ENCODE results near the gene GSTM4. TPM values are rescaled to one million over a fixed set of nuclear protein-coding genes. Genes with fewer than 3 reads are reported as not detected.

GSTM4 gene
- total and polyA plus RNA-seq, 2 experiments from 2014 or later: 64.5 to 116 TPM

DNA sequence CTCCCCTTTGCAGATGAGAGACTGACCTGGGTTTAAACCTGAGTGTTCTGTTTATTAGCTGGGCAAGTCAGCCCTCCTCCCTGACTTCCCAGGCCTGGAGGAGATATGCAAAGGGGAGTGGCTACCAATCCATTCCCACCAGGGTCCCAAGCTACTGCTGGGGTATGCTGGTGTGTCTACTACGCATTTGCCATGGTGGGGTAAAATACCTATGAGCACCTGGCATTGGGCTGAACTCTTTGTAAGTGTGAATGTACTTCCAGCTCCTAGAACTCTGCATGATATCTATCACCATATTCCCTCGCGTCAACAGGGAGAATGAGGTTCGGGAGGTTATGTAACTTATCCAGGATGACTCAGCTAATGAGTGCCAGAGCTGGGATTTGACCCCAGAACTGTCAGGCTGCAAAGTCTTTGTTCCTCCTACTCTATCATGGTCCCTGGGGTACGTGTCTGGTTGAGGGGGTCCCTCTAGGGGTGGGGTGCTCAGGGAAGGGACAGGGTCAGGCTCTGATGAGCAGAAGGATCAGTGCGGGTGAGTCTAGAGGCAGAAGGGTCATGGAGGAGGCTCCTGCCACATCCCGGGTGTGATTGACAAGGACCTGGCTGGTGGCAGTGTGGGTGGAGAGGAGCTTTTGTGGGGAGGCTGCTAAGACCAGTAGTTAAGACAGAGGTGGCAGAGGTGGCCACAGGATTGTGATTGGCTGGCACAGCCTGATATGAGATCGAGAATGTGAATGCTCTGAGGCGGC lies 19.5 kb upstream of the GSTM4 start:
- TF ChIP-seq EZH2 (IDR thresholded peaks at IDR 0.05; ENCODE audit: borderline replicate concordance) (no peak), EZH2phosphoT487 (IDR thresholded peaks at IDR 0.05; ENCODE audit: low read depth, severe bottlenecking, unreplicated experiment) (no peak)
- TF ChIP-seq, protein P1, sequence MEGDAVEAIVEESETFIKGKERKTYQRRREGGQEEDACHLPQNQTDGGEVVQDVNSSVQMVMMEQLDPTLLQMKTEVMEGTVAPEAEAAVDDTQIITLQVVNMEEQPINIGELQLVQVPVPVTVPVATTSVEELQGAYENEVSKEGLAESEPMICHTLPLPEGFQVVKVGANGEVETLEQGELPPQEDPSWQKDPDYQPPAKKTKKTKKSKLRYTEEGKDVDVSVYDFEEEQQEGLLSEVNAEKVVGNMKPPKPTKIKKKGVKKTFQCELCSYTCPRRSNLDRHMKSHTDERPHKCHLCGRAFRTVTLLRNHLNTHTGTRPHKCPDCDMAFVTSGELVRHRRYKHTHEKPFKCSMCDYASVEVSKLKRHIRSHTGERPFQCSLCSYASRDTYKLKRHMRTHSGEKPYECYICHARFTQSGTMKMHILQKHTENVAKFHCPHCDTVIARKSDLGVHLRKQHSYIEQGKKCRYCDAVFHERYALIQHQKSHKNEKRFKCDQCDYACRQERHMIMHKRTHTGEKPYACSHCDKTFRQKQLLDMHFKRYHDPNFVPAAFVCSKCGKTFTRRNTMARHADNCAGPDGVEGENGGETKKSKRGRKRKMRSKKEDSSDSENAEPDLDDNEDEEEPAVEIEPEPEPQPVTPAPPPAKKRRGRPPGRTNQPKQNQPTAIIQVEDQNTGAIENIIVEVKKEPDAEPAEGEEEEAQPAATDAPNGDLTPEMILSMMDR (IDR thresholded peaks at IDR 0.05; ENCODE audit: poor library complexity): no peak
- Histone ChIP-seq H4K20me1 (ENCODE audit: insufficient read depth, poor library complexity, severe bottlenecking) (no peaks in the 10 kb centered on the region), H3K9me3 (ENCODE audit: low read depth) (no peaks in the 10 kb centered on the region), H3K27me3 (no peaks in the 10 kb centered on the region), H3K79me2 (no peaks in the 10 kb centered on the region), H3K4me2 (peak overlapping the region; percentile 48), H3K36me3 (replicated peaks; ENCODE audit: insufficient read depth, low read depth) (no peaks in the 10 kb centered on the region), H3K4me1 (ENCODE audit: insufficient read depth) (peaks cover 13% of the 10 kb centered on the region), H3K4me3 (no peak overlapping the region), H2AFZ (no peak overlapping the region), H3K27ac (peak overlapping the region; percentile 29), H3K9me2 (replicated peaks; ENCODE audit: insufficient read depth) (no peaks in the 10 kb centered on the region)
- DNase-seq (ENCODE audit: low spot score): no peak
- WGBS (ENCODE audit: low lambda C conversion rate, missing lambda C conversion rate): 55% methylated on average over 9 of the region's 9 CpGs

DNA sequence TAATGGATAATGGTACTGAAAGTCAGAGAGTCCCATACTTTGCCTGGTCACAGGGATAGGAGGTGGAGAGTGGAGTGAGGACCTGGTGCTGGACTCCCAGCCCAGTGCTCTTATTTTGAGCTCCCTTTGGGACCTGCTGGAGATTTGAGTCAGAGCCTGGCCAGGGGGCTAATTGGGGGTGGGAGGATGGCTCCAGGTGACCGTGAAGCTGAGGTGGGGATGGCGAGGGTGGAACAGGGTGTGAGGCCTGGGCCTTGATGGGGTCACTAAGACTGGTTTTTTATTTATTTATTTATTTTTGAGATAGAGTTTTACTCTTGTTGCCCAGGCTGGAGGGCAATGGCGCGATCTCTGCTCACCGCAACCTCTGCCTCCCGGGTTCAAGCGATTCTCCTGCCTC lies 18.5 kb upstream of the GSTM4 start:
- H3K4me1 ChIP-seq (ENCODE audit: insufficient read depth): peaks cover 13% of the 10 kb centered on the region
- no peak for DNase-seq (ENCODE audit: low spot score)
- H3K9me3 ChIP-seq (ENCODE audit: low read depth): no peaks in the 10 kb centered on the region
- no peaks in the 10 kb centered on the region for H3K9me2 ChIP-seq (replicated peaks; ENCODE audit: insufficient read depth)
- no peak overlapping the region for H3K4me2 ChIP-seq
- H3K36me3 ChIP-seq (replicated peaks; ENCODE audit: insufficient read depth, low read depth): no peaks in the 10 kb centered on the region
- H2AFZ ChIP-seq: no peak overlapping the region
- no peak overlapping the region for H3K27ac ChIP-seq
- 100% methylated on average over 7 of the region's 7 CpGs for WGBS (ENCODE audit: low lambda C conversion rate, missing lambda C conversion rate)
- no peaks in the 10 kb centered on the region for H3K79me2 ChIP-seq
- TF ChIP-seq, protein P1 (IDR thresholded peaks at IDR 0.05; ENCODE audit: poor library complexity): no peak
- TF ChIP-seq EZH2 (IDR thresholded peaks at IDR 0.05; ENCODE audit: borderline replicate concordance): no peak
- no peak overlapping the region for H3K4me3 ChIP-seq
- no peaks in the 10 kb centered on the region for H3K27me3 ChIP-seq
- no peaks in the 10 kb centered on the region for H4K20me1 ChIP-seq (ENCODE audit: insufficient read depth, poor library complexity, severe bottlenecking)

GRCh38 chr1:109639063-109639840 lies 16.6 kb upstream of the GSTM4 start:
- no peaks in the 10 kb centered on the region for H3K27me3 ChIP-seq
- no peak for DNase-seq (ENCODE audit: low spot score)
- no peaks in the 10 kb centered on the region for H3K79me2 ChIP-seq
- no peaks in the 10 kb centered on the region for H4K20me1 ChIP-seq (ENCODE audit: insufficient read depth, poor library complexity, severe bottlenecking)
- WGBS (ENCODE audit: low lambda C conversion rate, missing lambda C conversion rate): 87% methylated on average over 9 of the region's 9 CpGs
- no peaks in the 10 kb centered on the region for H3K9me2 ChIP-seq (replicated peaks; ENCODE audit: insufficient read depth)
- no peak overlapping the region for H3K4me3 ChIP-seq
- TF ChIP-seq EZH2 (IDR thresholded peaks at IDR 0.05; ENCODE audit: borderline replicate concordance): no peak
- TF ChIP-seq, protein P1 (IDR thresholded peaks at IDR 0.05; ENCODE audit: poor library complexity): no peak
- no peak for TF ChIP-seq EZH2phosphoT487 (IDR thresholded peaks at IDR 0.05; ENCODE audit: low read depth, severe bottlenecking, unreplicated experiment)
- H3K4me2 ChIP-seq: no peak overlapping the region
- H3K9me3 ChIP-seq (ENCODE audit: low read depth): no peaks in the 10 kb centered on the region
- no peaks in the 10 kb centered on the region for H3K36me3 ChIP-seq (replicated peaks; ENCODE audit: insufficient read depth, low read depth)
- no peak overlapping the region for H3K27ac ChIP-seq
- H3K4me1 ChIP-seq (ENCODE audit: insufficient read depth): peaks cover 25% of the 10 kb centered on the region
- H2AFZ ChIP-seq: no peak overlapping the region

Measured in hepatocyte (in vitro differentiated cells).